Erythroblast (primary cell): ENCODE data around the gene TRPC1.

Experiments
- DNase-seq, 2 experiments: peaks; one replicate each; lab custom pipeline; 2025; lab: John Stamatoyannopoulos, UW
- GATA1 ChIP-seq: IDR thresholded peaks from 2 replicates; pipeline ENCODE4 v1.6.1; 2011; ENCODE audit warnings: low read depth, mild to moderate bottlenecking, control low read depth, low read length, moderate library complexity
- POLR2A ChIP-seq: IDR thresholded peaks from 2 replicates; pipeline ENCODE4 v1.6.1; 2011; ENCODE audit warnings: mild to moderate bottlenecking, low read length

Gene TRPC1

DNA sequence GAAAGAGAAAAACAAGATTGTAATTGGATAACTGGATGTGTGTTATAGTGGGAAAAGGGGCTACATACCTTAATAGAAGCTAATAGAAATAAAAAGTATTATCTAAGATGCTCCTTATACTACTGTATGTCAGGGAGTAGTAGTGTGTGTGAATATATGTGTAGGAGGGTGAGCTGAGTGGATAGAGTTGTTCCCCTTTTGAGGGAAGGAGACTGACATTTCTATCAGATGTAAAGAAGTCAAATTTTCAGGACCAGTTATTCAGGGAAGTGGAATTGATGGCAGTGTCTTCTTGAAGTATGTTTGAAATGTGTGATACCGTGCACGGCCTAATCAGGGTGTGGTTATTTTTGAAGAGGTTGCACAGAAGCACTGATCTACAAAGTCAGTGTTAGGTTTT lies 116.0 kb downstream of the TRPC1 start:
- TF ChIP-seq POLR2A (no peak), GATA1 (no peak)
- no peak for DNase-seq

DNA sequence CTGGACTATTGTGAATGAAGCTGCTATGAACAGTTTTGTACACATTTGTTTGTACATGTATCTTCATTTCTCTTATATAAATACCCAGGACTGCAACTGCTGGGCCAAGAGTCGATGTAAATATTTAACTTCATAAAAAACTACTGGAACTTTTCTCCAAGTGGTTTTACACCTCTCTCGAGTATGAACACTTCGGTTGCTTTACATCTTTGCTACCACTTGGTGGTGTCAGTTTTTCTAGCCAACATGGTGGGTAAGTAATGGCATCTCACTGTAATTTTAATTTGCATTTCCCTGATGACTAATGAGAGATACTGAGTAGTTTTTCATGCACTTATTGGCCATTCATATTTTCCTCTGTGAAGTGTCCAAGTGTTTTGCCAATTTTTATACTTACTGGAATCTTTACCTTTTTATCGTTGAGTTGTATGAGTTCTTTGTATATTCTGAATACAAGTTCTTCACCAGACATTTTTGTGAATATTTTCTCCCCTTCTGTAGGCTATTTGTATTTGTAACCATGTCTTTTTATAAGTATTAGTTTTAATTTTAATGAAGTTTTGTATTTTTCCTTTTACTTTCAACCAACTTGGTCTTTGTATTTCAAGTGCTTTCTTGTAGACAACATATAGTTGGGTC lies 120.6 kb downstream of the TRPC1 start:
- DNase-seq = peak; percentile 52 to 66
- TF ChIP-seq POLR2A (no peak), GATA1 (no peak)

DNA sequence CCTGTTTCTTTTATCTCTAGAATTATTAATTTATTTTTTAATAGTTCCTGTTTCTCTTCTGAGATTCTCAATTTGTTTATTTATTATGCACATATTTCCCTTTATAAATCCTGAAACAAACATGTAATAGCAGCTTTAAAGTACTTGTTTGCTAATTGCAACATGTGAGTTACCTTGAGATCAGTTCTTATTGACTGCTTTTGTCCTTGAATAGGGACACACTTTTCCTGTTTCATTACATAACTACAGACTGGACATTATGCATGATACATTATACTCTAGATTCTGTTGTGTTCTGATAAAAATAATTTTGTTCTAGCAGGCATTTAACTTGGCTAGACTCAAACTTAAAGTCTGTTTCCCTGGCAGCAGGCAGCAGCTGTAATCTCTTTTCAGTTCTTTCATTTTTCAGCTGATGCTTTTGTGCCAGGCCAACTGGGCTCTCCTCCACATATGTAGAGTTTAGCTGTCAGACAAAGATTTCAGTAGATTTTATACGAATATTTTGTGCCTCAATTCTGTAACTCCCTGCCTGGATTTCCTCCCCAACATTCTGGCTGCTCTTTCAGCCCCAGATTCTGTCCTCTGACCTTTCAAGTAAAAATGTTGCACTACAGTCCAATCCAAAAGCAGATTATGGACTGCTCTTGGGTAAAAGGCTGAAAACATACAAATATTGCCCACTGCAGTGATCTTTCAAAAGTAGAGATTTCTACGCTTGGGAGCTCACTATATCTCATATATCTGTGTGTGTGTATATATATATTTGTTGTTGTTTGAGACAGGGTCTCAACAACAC lies 123.1 kb downstream of the TRPC1 start:
- TF ChIP-seq GATA1 (no peak), POLR2A (no peak)
- no peak for DNase-seq

DNA sequence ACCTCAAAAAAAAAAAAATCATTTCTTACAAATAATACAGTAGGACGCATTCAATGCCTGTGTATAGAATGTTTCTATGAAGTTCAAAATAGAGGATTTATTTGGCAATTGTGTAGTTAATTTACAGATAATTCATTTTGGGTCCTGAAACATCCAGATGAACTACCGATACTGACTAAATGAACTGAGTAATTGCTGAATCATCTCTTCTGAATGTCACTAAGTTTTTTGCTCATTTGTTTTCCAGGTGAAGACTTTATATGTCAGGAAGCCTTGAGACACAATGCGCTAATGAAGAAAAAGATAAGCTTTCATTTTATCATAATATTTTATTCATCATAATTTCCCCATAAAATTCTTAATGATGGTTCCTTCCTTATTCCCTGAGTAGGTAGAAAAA lies 125.3 kb downstream of the TRPC1 start:
- DNase-seq = no peak
- TF ChIP-seq POLR2A (no peak), GATA1 (no peak)

DNA sequence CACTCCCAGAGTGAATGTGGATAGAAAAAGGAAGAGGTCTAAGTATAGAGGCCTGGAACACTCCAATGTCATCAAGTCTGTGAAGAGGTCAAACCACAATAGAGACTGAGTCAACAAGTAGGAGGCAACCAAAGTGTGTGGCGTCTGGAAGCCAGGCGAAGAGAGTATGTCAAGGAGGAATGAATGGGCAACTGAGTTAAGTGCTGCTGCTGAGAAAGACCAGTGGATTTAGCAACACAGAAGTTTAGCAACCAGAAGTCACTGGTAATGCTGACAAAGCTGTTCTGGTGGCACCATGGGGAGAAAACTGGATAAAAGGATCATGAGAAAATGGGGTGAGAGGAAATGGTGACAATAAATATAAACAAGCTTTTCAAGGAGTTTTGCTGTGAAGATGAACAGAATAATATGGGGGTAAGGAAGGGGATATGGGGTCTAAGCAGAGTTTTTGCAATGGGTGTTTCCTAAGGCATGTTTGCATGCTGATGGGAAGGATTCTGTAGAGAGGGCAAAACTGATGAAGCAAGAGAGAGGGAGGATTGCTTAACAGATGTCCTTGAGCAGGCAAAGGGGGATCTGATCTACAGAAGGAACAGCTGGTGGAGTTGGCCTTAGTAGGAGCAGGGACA lies 126.7 kb downstream of the TRPC1 start:
- DNase-seq = peak in 1 of 2 experiments; percentile 19
- TF ChIP-seq POLR2A = no peak
- no peak for TF ChIP-seq GATA1

DNA sequence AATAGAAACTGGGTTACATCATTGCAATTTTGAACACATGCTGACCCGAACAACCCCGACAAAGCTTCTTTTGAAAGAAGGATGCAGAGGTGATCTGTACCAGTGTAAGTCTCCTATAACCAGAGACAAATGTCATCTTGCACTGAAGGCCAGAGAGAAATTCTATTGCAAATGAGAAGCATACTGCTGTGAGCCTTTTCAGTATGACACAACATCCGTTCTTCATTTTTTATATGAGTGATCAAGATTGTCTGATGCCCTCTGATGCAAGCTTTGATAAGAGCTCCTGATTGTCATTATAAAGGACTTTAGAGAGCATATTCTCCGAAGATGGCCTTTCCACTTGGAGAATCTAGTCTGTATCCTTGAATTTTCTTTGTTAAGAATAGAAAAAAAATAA lies 128.2 kb downstream of the TRPC1 start:
- DNase-seq = no peak
- TF ChIP-seq POLR2A (no peak), GATA1 (no peak)

DNA sequence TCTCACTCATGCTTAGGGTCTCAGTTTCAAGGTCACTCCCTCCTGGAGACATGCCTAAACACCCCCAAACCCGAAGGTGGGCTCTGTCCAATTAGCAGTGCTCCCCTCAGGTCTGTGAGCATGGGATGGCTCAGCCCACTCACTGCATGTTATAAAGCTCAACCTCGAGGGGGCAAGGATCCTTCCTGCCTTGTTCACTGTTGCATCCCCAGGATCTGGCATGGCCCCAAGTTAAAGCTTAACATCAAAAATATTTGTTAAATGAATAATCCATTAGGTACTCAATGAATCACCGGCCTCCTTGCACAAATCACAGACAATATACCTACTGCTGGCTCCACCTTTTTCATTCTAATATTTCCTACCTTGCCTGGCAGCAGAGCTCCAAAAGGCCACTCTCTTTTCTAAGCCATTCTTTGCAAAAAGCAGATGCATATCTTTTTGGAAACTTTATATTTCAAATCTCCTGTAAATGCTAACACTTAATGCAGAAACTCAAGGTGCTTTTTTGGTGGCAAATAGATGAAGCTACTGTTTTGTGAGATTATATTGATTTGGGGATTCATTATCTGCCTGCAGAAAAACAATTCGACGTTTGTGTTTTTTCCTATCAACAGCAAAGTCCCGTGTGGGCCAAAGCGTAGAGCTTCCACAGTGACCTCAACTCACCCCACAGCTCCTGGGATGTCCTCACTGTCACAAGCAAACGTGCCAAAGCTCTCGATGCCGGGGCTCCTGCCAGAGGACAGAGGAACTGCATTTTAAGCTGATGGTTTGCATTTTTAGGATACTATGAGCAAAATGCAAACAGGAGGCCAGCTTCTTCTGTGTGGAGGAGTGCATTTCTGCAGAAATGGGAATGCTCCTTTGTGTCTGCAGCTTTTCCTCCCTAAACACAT lies 129.7 kb downstream of the TRPC1 start:
- DNase-seq = no peak
- TF ChIP-seq POLR2A (no peak), GATA1 (no peak)

DNA sequence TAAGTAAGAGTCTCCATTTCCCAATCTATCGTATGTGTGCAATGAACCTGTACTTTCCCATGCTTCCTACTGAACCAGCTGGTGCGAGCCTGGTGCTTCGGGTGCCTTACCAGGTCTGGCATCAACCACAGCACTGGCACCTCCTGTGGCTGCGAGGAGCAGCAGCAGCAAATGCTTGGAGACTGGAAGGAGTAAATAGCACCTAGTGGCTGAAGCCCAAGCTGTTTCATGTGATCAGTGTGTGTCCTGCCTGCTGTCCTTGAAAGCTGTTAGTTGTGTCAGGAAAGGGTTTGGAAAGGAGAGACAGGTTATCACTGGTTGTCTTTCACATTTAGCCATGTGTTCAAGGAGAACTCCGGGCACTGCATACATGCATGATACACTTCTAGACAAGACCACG lies 133.2 kb downstream of the TRPC1 start:
- no peak for TF ChIP-seq POLR2A
- TF ChIP-seq GATA1 = no peak
- DNase-seq = peak; percentile 7 to 24
